NCI-H2029 (cell line): ENCODE data around the gene PCSK2.
"Not testable (repeated sequence)": the region's sequence is repeated elsewhere in the genome, so short reads cannot be mapped to it uniquely, and the experiment has no call there.

Experiments used
- DNase-seq: peaks from one replicate; lab custom pipeline; 2025; lab: John Stamatoyannopoulos, UW

PCSK2 gene, protein sequence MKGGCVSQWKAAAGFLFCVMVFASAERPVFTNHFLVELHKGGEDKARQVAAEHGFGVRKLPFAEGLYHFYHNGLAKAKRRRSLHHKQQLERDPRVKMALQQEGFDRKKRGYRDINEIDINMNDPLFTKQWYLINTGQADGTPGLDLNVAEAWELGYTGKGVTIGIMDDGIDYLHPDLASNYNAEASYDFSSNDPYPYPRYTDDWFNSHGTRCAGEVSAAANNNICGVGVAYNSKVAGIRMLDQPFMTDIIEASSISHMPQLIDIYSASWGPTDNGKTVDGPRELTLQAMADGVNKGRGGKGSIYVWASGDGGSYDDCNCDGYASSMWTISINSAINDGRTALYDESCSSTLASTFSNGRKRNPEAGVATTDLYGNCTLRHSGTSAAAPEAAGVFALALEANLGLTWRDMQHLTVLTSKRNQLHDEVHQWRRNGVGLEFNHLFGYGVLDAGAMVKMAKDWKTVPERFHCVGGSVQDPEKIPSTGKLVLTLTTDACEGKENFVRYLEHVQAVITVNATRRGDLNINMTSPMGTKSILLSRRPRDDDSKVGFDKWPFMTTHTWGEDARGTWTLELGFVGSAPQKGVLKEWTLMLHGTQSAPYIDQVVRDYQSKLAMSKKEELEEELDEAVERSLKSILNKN

DNA sequence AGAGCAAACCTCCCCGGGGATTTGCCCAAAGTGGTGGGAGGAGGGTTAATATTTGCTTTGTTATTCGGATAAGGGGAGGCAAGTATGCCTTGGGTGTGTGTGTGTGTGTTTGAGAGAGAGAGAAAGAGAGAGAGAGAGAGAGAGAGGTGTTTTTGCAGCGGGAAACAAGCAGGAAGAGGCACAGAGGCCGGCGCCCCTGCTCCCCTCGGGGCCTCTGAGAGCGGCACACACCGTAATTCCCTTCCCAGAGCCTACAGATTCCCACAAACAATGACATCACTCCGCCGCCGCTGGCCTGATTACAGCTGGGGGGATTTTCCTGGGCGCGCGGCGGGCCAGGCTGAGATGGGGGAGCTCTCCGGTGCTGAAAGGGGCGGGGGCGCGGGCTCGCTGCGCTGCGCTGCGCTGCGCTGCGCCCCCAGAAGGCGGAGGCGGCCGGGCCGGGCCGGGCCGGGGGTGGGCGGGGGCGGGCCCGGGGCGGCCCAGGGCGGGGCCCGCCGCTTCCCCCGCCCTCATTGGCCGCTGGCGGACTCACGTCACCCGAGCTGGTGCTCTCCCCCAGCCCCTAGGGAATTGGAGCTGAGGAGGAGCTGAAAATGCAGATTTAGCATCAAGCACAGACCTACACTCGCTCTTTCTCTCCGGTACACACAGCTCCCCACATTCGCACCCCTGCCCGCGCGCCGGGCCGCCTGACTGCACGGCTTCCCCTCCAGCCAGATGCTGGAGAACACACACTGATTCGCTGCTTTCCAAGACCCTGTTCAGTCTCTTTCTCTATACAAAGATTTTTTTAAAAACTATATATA is at the start of gene PCSK2:
Gene PCSK2 (plus strand): TSS at position 631 of the 809 bp plus-strand sequence. CDS start 266 bp downstream, outside the sequence.
- DNase-seq = peak; percentile 77

DNA sequence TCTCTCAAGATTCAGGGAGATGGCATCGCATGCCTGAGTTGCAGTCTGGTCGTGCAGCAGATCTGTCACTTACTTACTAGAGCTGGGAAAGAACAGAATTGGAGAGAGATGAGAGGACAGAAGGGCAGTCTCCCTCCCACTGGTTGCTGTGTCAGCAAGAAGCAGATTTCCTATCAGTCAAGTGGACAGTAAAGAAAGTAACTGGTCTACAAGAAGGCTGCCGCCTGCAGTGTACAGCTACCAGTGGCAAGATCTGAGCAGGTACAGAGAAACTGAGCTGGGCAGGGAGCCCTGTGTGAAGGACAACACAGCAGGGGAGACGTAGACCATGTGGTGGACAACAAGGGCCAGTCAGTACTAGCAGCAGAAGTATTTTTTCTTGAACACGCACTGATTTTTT is 49.5 kb upstream of the PCSK2 start:
- DNase-seq = no peak

DNA sequence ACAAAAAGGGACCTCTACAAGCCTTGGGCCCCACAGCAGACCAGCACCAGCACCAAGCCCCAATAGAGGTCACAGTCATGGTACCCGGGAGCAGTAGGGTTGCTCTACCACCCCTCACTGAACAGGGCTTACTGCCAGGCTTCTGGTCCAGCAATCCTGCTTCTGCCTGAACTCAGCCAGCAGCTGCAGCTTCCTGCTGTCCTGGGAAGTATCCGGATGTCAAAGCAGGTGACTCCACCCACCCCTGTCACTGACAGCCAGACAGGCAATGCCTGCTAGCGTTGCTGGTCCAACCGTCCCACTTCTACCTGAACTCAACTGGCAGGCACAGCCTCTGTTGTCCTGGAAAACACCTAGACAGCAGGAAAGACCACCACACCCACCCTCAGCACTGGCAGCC is 47.0 kb upstream of the PCSK2 start:
- no peak for DNase-seq

DNA sequence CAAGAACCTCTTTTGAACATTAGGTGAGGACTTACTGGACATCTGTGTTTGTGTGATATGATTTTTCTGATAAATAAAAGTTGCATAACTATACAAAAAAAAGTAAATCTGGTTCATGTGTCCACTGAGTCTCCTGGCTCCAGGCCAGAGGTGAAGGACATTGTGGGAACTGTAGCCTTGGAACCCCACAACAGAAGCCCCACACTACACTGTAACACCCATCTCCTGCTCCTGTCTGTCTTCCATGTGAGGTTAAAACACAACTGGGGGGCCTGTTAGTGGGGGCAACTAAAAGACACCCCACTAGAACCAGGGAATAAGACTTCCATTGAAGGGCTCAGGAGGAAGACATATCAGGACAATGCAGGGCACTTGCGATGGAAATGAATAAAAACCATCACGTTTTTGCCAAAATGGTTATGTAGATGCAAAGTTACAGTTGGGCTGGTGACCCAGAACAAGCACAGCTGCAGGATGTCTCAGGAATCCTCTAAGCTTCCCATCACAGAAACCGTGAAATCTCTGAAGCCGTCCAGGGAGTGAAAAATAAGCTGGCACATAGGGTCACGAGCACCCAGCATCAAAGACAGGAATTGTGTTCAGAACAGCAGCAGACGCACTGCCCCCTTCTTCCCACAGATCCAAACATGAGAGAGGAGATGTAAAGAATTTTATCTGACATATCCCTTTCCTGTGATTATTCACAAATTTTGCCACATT is 36.7 kb upstream of the PCSK2 start:
- no peak for DNase-seq

DNA sequence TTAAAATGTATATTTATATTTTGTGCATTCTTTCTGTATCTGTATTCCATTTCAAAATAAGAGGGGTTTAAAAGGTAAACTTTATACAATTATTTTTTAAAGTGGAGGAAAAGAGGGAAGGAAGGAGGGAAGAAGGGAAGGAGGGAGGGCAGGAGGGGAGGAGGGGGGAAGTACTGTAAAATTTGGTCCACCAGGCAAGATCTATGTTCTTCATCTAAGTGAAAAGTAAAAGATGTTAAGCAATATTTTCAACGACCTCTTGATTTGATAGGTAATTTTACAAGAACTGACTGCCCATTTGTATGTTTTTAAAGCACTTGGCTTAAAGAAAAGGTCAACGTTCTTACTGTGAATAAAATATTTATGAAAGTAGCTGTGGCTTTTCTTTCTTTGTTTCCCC is 29.8 kb upstream of the PCSK2 start:
- DNase-seq = no peak

DNA sequence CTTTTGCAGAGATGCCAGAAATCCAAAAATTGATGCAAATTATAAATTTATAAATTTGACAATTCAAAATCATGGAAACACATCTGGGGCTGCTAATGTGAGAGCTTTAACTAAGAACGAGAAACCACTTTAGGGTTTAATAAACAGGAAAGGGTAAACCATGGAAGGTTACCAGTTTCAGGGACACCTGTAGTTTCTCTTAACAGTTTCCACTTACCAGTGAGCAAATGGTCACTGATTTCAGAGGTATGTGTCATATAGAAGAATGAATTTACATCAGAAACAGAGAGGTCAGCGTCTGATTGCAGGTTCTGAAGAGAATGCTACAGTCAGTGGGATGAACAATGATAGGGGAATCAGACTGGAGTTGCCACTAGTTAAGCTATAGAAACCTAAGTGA is 24.8 kb upstream of the PCSK2 start:
- DNase-seq = no peak

DNA sequence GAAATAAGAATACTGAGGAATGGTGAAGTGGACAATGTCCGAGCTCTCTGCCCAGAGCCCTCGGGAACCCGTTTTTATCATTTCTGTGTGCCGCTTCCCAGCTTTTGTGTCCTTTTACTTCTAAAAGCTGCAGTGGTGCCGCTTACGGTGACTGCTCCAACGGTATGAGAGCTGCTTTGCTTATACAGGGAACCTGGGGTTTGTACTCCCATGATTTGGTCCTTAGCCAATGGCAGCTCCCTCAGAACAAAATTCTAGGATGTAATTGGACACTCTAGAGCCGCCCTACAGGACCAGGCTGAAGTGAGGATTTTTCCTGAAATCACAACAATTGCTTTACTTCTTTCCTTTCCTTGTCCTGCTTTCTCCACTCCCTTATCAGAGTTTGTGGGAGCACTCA is 24.2 kb upstream of the PCSK2 start:
- no peak for DNase-seq

DNA sequence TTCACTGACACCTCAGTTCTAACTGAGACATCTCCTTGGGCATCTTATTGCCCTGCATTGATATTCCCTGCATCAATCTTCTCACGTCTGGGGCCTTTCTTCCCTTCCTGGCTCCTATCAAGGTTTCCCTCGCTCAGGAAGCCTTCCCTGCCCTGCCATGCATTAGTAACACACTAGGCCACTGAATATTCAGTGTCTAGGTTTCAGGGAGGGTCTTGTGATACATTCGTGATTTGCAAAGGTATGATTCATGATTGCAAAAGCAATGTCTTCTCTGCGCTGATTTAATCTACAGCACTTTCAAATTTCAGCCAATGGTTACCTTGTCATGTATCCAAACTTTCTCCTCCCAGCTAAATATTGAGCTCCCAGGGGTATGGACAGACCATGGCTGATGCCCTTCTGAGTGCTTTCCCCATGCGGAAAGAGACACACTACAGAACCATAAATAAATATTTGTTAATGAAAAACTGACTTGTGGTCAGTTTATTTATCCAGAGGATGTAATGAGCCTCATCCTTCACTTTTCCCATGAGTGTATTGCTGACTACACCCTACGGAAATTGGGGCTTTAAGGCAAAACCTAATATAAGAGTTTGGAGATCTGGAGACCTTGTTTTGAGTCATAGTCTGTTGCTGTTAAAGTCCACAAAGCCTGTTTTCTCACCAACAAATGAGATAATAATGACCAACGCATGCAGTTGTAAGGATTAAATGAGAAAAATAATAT is 21.6 kb upstream of the PCSK2 start:
- no peak for DNase-seq

DNA sequence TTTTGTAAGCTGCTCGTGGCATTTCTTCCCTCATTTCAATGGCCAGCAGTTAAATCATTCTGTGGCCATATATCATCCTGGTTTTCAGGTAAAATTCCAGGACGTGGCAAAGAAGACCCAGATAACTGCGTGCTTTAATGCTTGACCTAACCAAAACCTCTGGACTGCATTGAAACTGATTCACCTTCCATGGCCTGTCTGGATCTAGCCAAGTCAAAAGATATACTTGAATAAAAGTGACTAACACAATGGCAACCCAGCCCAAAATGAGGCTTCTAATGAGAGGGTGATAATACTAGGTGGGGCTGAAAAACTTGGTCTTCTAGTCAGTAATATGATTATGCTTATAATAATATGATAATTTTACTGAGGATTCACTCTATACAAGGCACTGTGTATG is 16.5 kb upstream of the PCSK2 start:
- DNase-seq = no peak

DNA sequence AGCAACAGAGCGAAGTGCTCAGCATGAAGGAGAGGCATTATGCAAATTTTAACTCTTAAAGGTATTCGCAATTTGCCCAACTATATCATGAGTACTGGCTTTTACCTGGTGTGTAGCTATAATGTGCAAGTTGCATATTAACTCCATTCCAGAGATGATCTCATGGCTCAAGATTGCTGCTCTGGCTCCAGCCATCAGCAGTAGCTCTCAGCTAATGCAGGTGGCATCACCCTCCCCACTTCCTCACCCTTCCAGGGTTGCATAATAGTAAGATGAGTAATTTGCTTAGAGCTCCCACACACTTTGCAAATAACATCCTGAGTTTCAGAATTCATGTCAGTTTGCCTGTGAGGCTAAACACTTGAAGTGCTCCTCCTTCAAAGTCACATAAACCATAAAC is 15.9 kb upstream of the PCSK2 start:
- DNase-seq = no peak

DNA sequence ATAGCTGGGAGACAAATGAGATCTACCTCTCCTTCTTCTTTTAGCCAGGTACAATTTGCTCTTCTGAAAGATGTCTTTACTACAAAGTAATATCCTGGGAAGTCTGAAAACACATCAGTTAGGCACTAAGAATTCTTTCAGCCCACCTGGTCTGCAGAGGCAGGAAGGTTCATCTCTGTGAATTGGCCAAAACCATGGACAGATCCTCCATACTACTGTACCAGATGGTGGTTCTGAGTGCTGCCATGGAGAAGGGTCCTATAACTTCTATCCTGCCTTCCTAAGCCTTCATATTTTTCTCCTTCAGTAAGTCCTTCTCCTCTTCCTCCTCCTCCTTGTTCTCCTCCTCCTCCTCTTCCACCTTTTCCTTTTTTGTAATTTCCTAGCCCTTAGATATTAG is 11.7 kb upstream of the PCSK2 start:
- DNase-seq = no peak

DNA sequence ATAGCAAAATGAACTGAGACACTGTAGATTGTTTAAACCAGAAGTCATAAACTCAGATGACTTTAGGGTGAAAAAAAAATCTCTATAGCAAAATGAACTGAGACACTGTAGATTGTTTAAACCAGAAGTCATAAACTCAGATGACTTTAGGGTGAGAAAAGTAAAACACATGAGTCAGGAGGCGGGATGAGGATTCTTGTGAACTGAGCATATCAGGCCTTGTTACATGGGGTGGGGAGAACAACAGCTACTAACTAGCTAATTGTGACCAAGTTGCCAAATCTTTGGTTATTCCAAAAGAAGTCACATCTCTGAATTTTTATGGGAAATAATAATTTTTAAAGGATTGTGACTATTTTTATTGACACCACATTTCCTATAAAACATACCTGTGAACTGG is 7.0 kb upstream of the PCSK2 start:
- DNase-seq = not testable (repeated sequence)

DNA sequence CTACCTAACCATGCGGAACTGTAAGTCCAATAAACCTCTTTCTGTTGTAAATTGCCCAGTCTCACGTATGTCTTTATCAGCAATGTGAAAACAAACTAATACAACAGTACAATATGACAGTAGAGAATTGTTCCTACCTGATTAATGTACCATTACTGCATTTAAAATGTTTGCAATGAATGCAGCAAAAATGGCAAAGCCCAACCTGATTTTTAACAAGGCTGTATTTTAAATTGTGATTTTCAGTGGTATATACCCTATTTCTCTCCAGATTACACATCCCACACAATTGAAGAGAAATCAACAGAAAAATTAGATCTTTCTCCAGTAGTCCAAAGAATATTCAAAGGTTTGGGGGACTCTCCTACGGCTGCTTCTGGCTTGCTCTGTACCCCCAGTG is 3.3 kb upstream of the PCSK2 start:
- DNase-seq = no peak

DNA sequence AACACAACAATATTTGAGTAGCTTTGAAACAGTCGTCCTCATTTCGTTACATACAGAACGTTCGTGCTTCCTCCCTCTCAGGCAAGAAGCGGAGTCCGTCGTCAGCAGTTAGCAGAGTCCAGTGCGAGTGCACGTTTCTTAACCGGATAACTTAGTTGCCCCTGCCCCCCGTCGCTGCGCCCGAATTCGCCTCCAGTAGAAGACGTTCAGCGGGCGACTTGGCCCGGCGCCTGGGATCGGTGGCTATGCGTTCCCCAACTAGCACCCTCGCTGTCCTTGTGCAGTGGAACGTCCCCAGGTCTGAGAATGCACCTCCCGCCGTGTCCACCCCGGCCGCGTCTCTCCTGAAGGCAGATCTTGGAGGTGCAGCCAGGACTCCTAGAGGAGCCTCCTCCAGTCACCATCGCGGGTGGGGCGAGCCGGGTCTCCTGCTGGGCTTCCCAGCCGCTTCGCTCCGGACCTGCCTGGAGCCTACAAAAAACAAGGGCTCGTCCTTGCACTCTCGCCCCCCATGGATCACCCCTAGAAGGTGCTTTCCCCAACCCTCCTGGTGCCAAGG is 910 bp upstream of the PCSK2 start:
- peak; percentile 17 for DNase-seq

DNA sequence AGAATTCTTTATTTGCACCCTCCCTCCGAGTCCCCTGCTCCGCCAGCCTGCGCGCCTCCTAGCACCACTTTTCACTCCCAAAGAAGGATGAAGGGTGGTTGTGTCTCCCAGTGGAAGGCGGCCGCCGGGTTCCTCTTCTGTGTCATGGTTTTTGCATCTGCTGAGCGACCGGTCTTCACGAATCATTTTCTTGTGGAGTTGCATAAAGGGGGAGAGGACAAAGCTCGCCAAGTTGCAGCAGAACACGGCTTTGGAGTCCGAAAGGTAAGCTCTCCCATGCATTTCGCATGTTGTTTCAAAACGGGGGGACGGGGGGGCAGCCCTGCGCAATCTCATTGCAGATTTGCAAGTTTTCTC is 357 bp downstream of the PCSK2 start:
- no peak for DNase-seq

DNA sequence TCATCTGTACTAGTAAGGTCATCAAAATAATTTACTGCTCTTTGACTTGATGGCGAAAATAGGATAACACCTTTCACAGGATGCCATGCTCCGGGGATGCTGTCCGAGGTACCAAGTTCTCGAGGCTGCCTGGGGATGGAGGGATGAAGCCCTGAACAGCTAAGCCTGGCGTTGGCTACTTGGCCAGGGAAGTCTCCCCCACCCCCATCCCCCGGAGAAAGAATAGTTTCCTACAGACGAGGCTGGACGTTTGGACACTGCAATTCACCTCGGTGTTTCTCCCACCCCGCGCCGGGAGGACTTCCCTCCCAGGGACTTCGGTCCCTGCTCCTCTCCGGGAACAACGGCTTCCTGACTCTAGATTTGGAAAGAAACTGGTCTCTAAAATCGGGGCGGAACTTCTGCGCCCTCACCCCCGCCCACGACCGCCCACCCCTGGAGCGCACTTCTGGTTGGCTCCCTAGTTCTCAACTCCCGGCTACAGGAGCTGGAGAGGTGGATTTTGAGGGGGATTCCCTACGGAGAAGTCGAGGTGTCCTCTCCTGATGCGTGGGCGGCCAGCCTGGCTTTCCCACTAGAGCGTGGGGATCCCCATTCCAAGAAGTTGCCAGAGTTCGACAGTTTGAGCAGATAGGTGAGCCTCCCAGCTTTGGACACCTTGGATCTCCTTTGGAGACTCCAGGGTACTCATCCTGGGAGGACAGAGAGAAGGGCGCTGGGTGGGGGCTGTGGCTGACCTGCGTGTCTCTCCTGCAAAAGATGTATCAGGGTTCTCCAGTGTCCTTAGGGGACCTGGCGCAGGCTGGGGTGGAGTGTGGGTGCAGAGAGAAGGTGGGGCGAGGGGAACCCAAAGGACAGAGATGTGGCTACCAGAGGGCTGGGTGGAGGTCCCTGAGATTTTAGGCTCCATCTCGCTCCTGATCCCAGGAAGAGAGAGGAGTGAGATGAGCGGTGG is 1.1 kb downstream of the PCSK2 start:
- no peak for DNase-seq

DNA sequence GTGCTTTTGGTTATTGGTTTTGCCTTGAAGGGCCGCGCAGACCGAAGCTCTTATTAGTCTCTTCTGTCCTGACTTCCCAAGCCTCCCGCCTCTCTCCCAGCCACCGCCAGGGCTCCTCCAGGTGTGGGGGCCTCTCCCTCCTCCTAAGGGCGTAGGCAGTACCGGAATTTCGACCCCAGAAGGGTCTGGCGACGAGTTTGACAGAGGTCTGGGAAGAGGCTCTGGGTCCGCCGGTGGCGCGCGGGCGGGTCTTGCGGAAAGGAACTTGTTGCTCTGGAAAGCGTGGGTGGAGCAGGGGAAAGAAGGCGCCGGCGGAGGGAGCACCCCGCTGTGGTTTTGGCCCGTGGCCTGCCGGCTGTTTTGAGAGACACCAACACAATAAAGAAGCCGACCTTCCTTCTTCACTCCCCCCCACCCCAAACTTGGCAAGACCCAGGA is 1.8 kb downstream of the PCSK2 start:
- no peak for DNase-seq

DNA sequence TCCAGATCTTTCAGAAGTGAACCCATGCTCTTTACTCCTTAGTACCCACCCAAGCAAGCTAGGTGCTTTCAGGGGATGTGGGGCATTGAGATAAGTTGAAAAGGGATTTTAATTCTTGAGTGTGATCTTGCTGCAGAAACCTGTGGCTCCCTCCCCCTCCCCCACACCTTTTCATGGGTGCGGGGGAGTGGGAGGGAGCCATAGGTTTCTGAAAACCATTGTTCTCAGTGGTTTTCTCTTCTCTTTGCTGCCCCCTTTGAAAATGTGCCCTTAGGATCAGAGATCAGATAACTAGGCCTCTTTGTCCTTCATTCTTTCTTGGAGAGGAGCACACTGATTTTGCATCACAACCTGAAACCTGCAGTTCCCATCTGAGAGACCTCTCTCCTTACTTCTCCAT is 2.4 kb downstream of the PCSK2 start:
- DNase-seq = no peak

DNA sequence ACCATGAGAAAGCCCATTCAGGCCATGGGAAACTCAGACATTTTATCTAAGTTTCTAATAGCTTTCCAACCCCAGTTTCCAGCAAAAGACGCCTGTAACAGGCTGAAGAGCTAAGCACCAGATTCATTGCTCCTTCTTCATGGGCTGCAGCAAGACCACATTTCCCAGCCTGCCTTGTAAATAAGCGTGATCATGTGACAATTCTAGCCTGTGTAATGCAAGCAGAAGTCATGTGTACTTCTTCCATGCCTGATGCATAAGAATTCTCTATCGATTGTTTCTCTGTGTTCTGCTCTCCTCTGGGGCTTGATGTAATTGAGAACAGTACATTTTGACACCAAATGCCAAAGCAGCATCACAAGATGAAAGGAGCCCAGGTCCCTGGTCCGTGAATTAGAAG is 6.8 kb downstream of the PCSK2 start:
- DNase-seq = no peak

DNA sequence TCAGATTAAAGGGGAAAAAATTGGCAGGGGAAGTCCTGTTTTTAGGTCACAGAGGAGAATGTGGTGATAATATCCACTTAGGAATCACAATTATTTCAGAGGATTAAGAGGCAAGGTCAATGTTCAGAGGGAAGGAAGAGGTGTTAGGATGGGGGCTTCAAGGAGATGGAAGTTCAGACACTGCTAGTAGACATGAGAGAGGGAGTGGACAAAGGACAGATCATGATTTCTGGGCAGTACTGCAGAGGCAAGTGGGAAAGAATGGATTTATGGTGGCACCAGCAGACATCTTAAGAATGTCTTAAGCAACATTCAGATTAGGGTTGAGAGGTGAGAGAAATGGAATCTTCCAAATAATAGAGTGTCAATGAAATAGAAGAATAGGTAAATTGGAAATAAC is 9.9 kb downstream of the PCSK2 start:
- no peak for DNase-seq
